GM19372 (cell line): Measurements from ENCODE around the gene TNRC6A.

Source experiments
- ATAC-seq: cut with Tn5 transposase; IDR thresholded peaks from one replicate; pipeline ENCODE4 v1.9.1; 2021; ENCODE audit warnings: mild to moderate bottlenecking, low read depth, moderate library complexity; ENCODE audit not compliant: unreplicated experiment

Gene TNRC6A

DNA sequence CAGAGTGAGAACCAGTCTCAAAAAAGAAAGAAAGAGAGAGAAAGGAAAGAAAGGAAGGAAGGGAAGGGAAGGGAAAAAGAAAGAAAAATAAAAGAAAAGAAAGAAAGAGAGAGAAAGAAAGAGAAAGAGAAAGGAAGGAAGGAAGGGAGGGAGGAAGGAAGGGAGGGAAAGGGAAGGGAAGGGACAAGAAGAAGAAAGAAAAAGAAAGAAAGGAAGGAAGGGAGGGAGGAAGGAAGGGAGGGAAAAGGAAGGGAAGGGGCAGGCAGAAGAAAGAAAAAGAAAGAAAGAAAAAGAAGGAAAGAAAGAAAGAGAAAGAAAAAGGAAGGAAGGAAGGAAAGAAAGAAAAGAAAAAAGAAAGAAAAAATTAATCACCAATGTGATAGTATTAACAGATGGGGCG lies 132.0 kb downstream of the TNRC6A start:
- no peak for ATAC-seq

DNA sequence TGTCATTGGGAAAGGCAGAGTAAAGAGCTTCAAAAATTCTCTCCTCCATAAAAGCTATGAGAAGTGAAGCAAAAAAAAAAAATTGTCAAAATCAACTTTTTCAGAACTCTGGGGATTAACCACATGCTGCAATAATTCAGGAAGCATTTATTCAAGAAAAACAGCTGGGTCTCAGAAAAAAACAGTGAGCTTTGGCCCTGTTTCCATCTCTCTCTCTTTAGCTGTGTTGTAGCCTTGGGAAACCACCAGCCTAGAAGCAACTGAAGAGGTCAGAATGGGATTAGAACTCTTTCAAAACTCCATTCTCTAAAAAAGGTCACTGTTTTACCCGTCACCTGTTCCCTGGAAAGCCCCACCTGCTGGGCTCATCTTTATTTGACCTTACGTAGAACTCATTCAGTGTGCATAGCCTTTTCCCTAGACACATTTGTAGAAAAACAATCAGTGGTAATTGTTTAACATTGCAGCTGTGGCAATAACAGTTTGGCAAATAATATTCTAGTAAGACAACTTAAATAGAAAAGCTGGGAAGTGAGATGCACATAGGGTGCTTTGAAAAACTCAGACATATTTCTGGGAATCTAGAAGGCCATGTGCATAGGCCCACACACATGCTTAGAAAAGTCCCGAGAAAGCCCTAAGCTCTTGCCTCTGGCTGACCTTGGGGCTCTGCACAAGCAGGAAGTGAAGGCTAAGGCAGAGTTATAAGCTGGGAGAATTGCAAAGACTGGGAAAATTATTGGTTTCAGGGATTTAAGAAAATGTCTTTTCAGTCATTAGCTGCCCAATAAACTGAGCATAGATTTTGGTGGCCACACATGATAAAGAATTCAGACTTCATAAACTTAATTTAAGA lies 134.4 kb downstream of the TNRC6A start:
- no peak for ATAC-seq

DNA sequence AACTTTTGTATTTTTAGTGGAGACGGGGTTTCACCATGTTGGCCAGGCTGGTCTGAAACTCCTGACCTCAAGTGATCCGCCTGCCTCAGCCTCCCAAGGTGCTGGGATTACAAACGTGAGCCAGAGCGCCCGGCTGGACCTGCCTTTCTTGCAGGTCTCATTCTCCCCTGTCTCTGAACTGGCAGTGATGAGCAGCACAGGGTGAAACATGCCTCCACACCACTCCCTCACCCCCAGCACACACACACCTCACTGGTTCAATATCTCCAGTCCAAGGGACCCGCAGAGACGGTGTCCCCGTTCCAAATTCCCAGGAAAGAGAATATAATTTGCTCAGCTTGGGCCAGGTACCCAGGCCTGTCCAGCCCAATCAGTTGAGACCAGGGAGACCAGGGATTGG lies 139.6 kb downstream of the TNRC6A start:
- no peak for ATAC-seq

DNA sequence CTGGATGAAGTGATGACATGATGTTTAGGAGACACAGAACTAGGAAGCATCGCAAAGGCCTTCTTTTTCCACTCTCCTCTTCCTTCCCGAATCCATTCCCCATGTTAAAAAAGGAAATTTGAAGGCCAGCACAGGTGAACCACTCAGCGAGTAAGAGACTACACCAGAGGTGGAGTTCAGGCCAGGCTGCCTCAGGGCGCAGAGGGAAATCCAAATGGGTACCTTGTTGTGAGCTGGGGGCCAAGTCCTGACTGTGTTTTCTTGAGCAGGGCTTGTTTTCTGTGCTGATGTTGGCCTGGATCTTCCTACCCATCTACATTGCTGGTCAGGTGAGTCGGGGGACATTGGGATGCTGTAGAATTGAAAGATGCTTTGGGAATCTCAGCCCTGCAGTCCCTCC lies 142.4 kb downstream of the TNRC6A start:
- ATAC-seq: no peak

DNA sequence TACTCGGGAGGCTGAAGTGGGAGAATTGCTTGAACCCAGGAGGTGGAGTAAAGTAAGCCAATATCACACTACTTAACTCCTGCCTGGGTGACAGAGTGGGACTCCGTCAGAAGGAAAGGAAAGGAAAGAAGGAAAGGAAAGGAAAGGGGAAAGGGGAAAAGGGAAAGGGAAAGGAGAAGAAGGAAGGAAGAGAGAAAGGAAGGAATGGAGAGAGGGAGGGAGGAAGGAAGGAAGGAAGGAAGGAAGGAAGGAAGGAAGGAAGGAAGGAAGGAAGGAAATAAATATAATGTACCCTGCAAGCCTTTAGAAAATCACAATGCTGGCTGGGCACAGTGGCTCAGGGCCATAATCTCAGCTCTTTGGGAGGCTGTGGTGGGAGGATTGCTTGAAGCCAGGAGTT lies 143.6 kb downstream of the TNRC6A start:
- ATAC-seq: no peak

DNA sequence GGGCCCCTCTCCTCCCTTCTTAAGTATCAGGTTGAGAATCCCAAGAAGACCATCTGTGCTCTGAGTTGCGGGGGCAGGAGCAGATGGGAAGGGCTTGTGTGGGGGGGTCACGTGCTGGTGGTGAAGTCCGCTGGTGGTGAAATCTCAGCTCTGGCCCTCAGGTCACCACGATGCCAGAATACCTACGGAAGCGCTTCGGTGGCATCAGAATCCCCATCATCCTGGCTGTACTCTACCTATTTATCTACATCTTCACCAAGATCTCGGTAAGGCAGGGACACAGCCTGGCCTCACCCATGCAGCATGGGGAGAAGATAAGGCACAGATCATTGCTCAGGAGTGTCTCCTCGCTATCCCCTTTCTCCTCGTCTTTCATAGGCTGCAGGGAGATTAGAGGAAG lies 146.0 kb downstream of the TNRC6A start:
- ATAC-seq: no peak
